ENCODE results near the gene HBZ.
"Not testable (repeated sequence)": the region's sequence is repeated elsewhere in the genome, so short reads cannot be mapped to it uniquely, and the experiment has no call there.

DNA sequence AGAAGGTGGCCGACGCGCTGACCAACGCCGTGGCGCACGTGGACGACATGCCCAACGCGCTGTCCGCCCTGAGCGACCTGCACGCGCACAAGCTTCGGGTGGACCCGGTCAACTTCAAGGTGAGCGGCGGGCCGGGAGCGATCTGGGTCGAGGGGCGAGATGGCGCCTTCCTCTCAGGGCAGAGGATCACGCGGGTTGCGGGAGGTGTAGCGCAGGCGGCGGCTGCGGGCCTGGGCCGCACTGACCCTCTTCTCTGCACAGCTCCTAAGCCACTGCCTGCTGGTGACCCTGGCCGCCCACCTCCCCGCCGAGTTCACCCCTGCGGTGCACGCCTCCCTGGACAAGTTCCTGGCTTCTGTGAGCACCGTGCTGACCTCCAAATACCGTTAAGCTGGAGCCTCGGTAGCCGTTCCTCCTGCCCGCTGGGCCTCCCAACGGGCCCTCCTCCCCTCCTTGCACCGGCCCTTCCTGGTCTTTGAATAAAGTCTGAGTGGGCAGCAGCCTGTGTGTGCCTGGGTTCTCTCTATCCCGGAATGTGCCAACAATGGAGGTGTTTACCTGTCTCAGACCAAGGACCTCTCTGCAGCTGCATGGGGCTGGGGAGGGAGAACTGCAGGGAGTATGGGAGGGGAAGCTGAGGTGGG is 20.9 kb downstream of the HBZ start:
- TF ChIP-seq POLR2A, CTCF (IDR thresholded peaks at IDR 0.05): not testable (repeated sequence)
